ENCODE measurements around the gene KCNB1.

GRCh38 chr20:49368596-49368995 lies 113.9 kb downstream of the KCNB1 start:
- TF ChIP-seq CTCF (IDR thresholded peaks at IDR 0.05) (no peak), POLR2A (IDR thresholded peaks at IDR 0.05) (no peak)
